ENCODE data around the gene ATN1. TPM values are rescaled to one million over a fixed set of nuclear protein-coding genes. Genes with fewer than 3 reads are reported as not detected.

Gene ATN1
- total RNA-seq, 2 experiments from 2014 or later = 0.98 to 6.7 TPM

GRCh38 chr12:6951551-6952120 lies 23.9 kb downstream of the ATN1 start:
- intact Hi-C loops (cut with micrococcal nuclease; ENCODE audit: unreplicated experiment) = loop anchor here (1.0 kb wide), 1 partner anchor 8 kb away; no protein-coding TSS in a partner anchor
- H4K20me1 ChIP-seq (ENCODE audit: insufficient read depth, low read length) = no peaks in the 10 kb centered on the region

GRCh38 chr12:6952121-6952862 lies 24.5 kb downstream of the ATN1 start:
- H3K9me3 ChIP-seq (ENCODE audit: low read length) = no peaks in the 10 kb centered on the region
- H3K36me3 ChIP-seq (ENCODE audit: insufficient read depth, low read length) = no peaks in the 10 kb centered on the region
- intact Hi-C loops (cut with micrococcal nuclease; ENCODE audit: unreplicated experiment) = no loop called here
- H3K4me3 ChIP-seq (ENCODE audit: low read depth, low read length, poor library complexity, severe bottlenecking) = peak overlapping the region; percentile 67
- peaks cover 82% of the 10 kb centered on the region for H3K4me1 ChIP-seq (ENCODE audit: insufficient read depth, low read length, poor library complexity, severe bottlenecking)
- no peaks in the 10 kb centered on the region for H3K79me2 ChIP-seq (ENCODE audit: insufficient read depth, low read depth, low read length)
- ChIA-PET POLR2A (interaction anchor here (0.6 to 2.0 kb wide), 6 partner anchors 8 to 398 kb away, joined by 3 to 14 read pairs (median 5); partner anchors contain the start of genes C12orf57, CDCA3, RNU7-1 and USP5), CTCF (ENCODE audit: unreplicated experiment) (interaction anchor here (0.6 kb wide), 1 partner anchor 9 kb away, joined by 3 read pairs; the partner anchor contains the start of genes C12orf57 and RNU7-1)
- no peak overlapping the region for H2AFZ ChIP-seq (ENCODE audit: low read length)
- no peak for TF ChIP-seq EZH2phosphoT487 (IDR thresholded peaks at IDR 0.05; ENCODE audit: borderline replicate concordance, low read depth, low read length)
- H3K27ac ChIP-seq (ENCODE audit: low read depth, low read length, poor library complexity, severe bottlenecking) = no peak overlapping the region
- no peaks in the 10 kb centered on the region for H4K20me1 ChIP-seq (ENCODE audit: insufficient read depth, low read length)
- H3K4me2 ChIP-seq (ENCODE audit: low read length) = peak overlapping the region; percentile 87
- DNase-seq (ENCODE audit: low spot score) = no peak
- H3K9me2 ChIP-seq (ENCODE audit: insufficient read depth, low read length) = no peaks in the 10 kb centered on the region
- BruUV-seq (replicated peaks) = no TSS peak

More at GRCh38 chr12:6951551-6952120, 23.9 kb downstream of the ATN1 start:
- Histone ChIP-seq H3K4me1 (ENCODE audit: insufficient read depth, low read length, poor library complexity, severe bottlenecking) (peaks cover 82% of the 10 kb centered on the region), H3K36me3 (ENCODE audit: insufficient read depth, low read length) (no peaks in the 10 kb centered on the region), H2AFZ (ENCODE audit: low read length) (peak overlapping the region; percentile 46; the same call in 1 of the 2 replicates), H3K27ac (ENCODE audit: low read depth, low read length, poor library complexity, severe bottlenecking) (peak overlapping the region; percentile 49), H3K79me2 (ENCODE audit: insufficient read depth, low read depth, low read length) (no peaks in the 10 kb centered on the region), H3K4me3 (ENCODE audit: low read depth, low read length, poor library complexity, severe bottlenecking) (peak overlapping the region; percentile 67), H3K9me3 (ENCODE audit: low read length) (no peaks in the 10 kb centered on the region), H3K9me2 (ENCODE audit: insufficient read depth, low read length) (no peaks in the 10 kb centered on the region), H3K4me2 (ENCODE audit: low read length) (peak overlapping the region; percentile 87)
- CTCF ChIA-PET (ENCODE audit: unreplicated experiment) = interaction anchor here (0.6 to 1.2 kb wide), 5 partner anchors 8 to 324 kb away, joined by 3 to 6 read pairs (median 3); partner anchors contain the start of genes C12orf57 and RNU7-1
- BruUV-seq (replicated peaks) = TSS peak; percentile 54
- no peak for TF ChIP-seq EZH2phosphoT487 (IDR thresholded peaks at IDR 0.05; ENCODE audit: borderline replicate concordance, low read depth, low read length)
- TF ChIP-seq CTCF (conservative IDR thresholded peaks at IDR 0.05; ENCODE audit: low read length) = no peak
- no peak for DNase-seq (ENCODE audit: low spot score)
- POLR2A ChIA-PET = interaction anchor here (0.7 to 2.0 kb wide), 5 partner anchors 8 to 100 kb away, joined by 3 to 14 read pairs (median 6); partner anchors contain the start of genes C12orf57, CDCA3, RNU7-1 and USP5

GRCh38 chr12:6952863-6953441 lies 25.2 kb downstream of the ATN1 start:
- TF ChIP-seq EZH2phosphoT487 (IDR thresholded peaks at IDR 0.05; ENCODE audit: borderline replicate concordance, low read depth, low read length) (no peak), CTCF (conservative IDR thresholded peaks at IDR 0.05; ENCODE audit: low read length) (no peak)
- Histone ChIP-seq H3K9me3 (ENCODE audit: low read length) (no peaks in the 10 kb centered on the region), H3K9me2 (ENCODE audit: insufficient read depth, low read length) (no peaks in the 10 kb centered on the region), H3K27ac (ENCODE audit: low read depth, low read length, poor library complexity, severe bottlenecking) (peak overlapping the region; percentile 48), H3K79me2 (ENCODE audit: insufficient read depth, low read depth, low read length) (no peaks in the 10 kb centered on the region), H2AFZ (ENCODE audit: low read length) (no peak overlapping the region), H3K36me3 (ENCODE audit: insufficient read depth, low read length) (no peaks in the 10 kb centered on the region), H3K4me2 (ENCODE audit: low read length) (peak overlapping the region; percentile 87), H3K4me1 (ENCODE audit: insufficient read depth, low read length, poor library complexity, severe bottlenecking) (peaks cover 82% of the 10 kb centered on the region), H4K20me1 (ENCODE audit: insufficient read depth, low read length) (no peaks in the 10 kb centered on the region), H3K4me3 (ENCODE audit: low read depth, low read length, poor library complexity, severe bottlenecking) (peak overlapping the region; percentile 67)
- DNase-seq (ENCODE audit: low spot score) = no peak
- BruUV-seq (replicated peaks) = no TSS peak
- intact Hi-C loops (cut with micrococcal nuclease; ENCODE audit: unreplicated experiment) = no loop called here
- ChIA-PET POLR2A (interaction anchor here (0.6 to 2.0 kb wide), 3 partner anchors 9 to 399 kb away, joined by 3 to 12 read pairs (median 6); partner anchors contain the start of genes C12orf57, CDCA3, RNU7-1 and USP5), CTCF (ENCODE audit: unreplicated experiment) (no interaction called here)

All from OCI-LY7 (cell line).